ENCODE data around the gene FBLN1. TPM values are rescaled to one million over a fixed set of nuclear protein-coding genes. Genes with fewer than 3 reads are reported as not detected.

FBLN1 gene
- total RNA-seq, 2 donors from 2014 or later, result 226 to 305 TPM

- peaks cover 8% of the 10 kb centered on the region for H3K4me1 ChIP-seq (ENCODE audit: control insufficient read depth, insufficient read depth, low read length)
- H3K27me3 ChIP-seq (ENCODE audit: control insufficient read depth, insufficient read depth, low read length, poor library complexity, severe bottlenecking), result no peaks in the 10 kb centered on the region
- no peaks in the 10 kb centered on the region for H3K36me3 ChIP-seq (ENCODE audit: control insufficient read depth, insufficient read depth, low read length)
- H3K4me3 Mint-ChIP-seq, result no peak overlapping the region
- H3K27ac ChIP-seq (ENCODE audit: low read depth, low read length), result no peak overlapping the region
- no peaks in the 10 kb centered on the region for H3K9me3 Mint-ChIP-seq
- H3K4me3 ChIP-seq (ENCODE audit: low read length), result no peak overlapping the region
- no peak for DNase-seq
- no peaks in the 10 kb centered on the region for H3K27me3 Mint-ChIP-seq (ENCODE audit: insufficient read depth)
- H3K4me1 Mint-ChIP-seq, result peaks cover 10% of the 10 kb centered on the region
- no peak overlapping the region for H3K9ac ChIP-seq (ENCODE audit: extremely low read depth, low read length, poor library complexity, severe bottlenecking)
- H3K9me3 ChIP-seq (ENCODE audit: control insufficient read depth, low read length), result no peaks in the 10 kb centered on the region
- TF ChIP-seq CTCF (conservative IDR thresholded peaks at IDR 0.05), result no peak
- H3K36me3 Mint-ChIP-seq (ENCODE audit: low read depth), result no peaks in the 10 kb centered on the region
- H3K27ac Mint-ChIP-seq, result no peak overlapping the region
- 91 to 92% methylated on average over 14 to 17 of the region's 17 CpGs for WGBS, 2 experiments (ENCODE audit: insufficient coverage in 1 of 2, insufficient read length in 1 of 2)
Measured at GRCh38 chr22:45584621-45585436, 82.1 kb downstream of the FBLN1 start.

DNA sequence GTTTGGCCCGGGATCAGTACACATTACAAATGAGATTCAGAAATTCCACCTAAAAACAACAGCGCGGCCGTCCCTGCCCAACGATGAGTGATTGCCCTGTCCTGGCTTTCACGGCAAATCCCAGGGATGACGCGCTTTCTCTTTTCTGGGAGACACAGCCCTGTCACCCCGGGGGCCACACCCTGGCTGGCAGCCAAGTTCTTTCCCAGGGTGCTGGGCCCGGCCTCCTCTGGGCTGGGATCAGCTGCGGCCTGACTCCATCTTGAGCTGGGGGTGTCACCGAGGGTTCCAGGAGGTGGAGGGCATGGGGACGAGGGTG lies 82.7 kb downstream of the FBLN1 start:
- peaks cover 10% of the 10 kb centered on the region for H3K4me1 Mint-ChIP-seq
- no peaks in the 10 kb centered on the region for H3K9me3 Mint-ChIP-seq
- no peaks in the 10 kb centered on the region for H3K27me3 ChIP-seq (ENCODE audit: control insufficient read depth, insufficient read depth, low read length, poor library complexity, severe bottlenecking)
- no peak overlapping the region for H3K27ac Mint-ChIP-seq
- H3K9me3 ChIP-seq (ENCODE audit: control insufficient read depth, low read length), result no peaks in the 10 kb centered on the region
- no peak overlapping the region for H3K27ac ChIP-seq (ENCODE audit: low read depth, low read length)
- H3K4me1 ChIP-seq (ENCODE audit: control insufficient read depth, insufficient read depth, low read length), result peaks cover 8% of the 10 kb centered on the region
- no peak overlapping the region for H3K4me3 ChIP-seq (ENCODE audit: low read length)
- no peak overlapping the region for H3K4me3 Mint-ChIP-seq
- H3K27me3 Mint-ChIP-seq (ENCODE audit: insufficient read depth), result no peaks in the 10 kb centered on the region
- no peaks in the 10 kb centered on the region for H3K36me3 ChIP-seq (ENCODE audit: control insufficient read depth, insufficient read depth, low read length)
- no peak for TF ChIP-seq CTCF (conservative IDR thresholded peaks at IDR 0.05)
- no peaks in the 10 kb centered on the region for H3K36me3 Mint-ChIP-seq (ENCODE audit: low read depth)
- H3K9ac ChIP-seq (ENCODE audit: extremely low read depth, low read length, poor library complexity, severe bottlenecking), result no peak overlapping the region
- 86 to 90% methylated on average over 9 to 13 of the region's 13 CpGs for WGBS, 2 experiments (ENCODE audit: insufficient coverage in 1 of 2, insufficient read length in 1 of 2)
- DNase-seq, result no peak

DNA sequence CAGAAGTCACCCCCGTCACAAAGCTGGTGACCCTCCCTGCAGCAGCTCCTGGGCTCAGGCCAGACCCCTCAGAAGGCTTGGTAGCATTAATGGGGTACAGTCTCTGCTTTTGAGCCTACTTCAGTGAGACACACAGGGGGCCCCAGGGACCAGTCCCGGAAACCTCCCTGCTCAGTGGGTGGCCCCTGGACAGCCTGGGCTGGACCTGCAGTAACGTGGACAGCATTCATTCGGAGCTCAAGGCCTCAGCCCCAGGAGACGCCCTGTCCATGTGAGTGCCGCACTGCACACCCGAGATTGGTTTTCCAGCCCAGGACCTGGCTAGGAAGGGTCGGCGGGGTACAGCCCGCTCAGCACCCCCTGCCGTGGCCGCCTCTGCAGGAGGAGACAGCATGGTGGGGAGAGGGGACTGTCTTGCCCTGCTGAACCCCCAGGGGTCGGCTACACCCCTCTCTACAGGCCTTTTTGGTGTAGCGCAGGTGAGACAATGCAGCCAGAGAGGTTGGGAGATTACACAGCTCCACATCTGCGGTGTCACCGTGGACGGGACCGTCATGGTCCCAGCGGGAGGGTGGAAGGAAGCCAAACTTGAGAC lies 83.4 kb downstream of the FBLN1 start:
- Mint-ChIP-seq H3K4me3 (no peak overlapping the region), H3K27ac (no peak overlapping the region), H3K36me3 (ENCODE audit: low read depth) (no peaks in the 10 kb centered on the region), H3K27me3 (ENCODE audit: insufficient read depth) (no peaks in the 10 kb centered on the region), H3K4me1 (peaks cover 10% of the 10 kb centered on the region), H3K9me3 (no peaks in the 10 kb centered on the region)
- no peak overlapping the region for H3K4me3 ChIP-seq (ENCODE audit: low read length)
- DNase-seq, result no peak
- peaks cover 8% of the 10 kb centered on the region for H3K4me1 ChIP-seq (ENCODE audit: control insufficient read depth, insufficient read depth, low read length)
- WGBS, 2 experiments (ENCODE audit: insufficient coverage in 1 of 2, insufficient read length in 1 of 2), result 91 to 93% methylated on average over 16 to 19 of the region's 19 CpGs
- no peaks in the 10 kb centered on the region for H3K9me3 ChIP-seq (ENCODE audit: control insufficient read depth, low read length)
- H3K27me3 ChIP-seq (ENCODE audit: control insufficient read depth, insufficient read depth, low read length, poor library complexity, severe bottlenecking), result no peaks in the 10 kb centered on the region
- H3K27ac ChIP-seq (ENCODE audit: low read depth, low read length), result no peak overlapping the region
- TF ChIP-seq CTCF (conservative IDR thresholded peaks at IDR 0.05), result no peak
- no peak overlapping the region for H3K9ac ChIP-seq (ENCODE audit: extremely low read depth, low read length, poor library complexity, severe bottlenecking)
- H3K36me3 ChIP-seq (ENCODE audit: control insufficient read depth, insufficient read depth, low read length), result no peaks in the 10 kb centered on the region

All from endodermal cell (in vitro differentiated cells).